ENCODE data around the gene CCL26.

- TF ChIP-seq PATZ1 (CRISPR knock-in tag; IDR thresholded peaks at IDR 0.05; ENCODE audit: borderline replicate concordance), result no peak
- TF ChIP-seq TCF4 (CRISPR knock-in tag; IDR thresholded peaks at IDR 0.05; ENCODE audit: borderline replicate concordance), result no peak
- no peak for TF ChIP-seq CSRNP3 (CRISPR knock-in tag; IDR thresholded peaks at IDR 0.05)
- TF ChIP-seq ESRRG (CRISPR knock-in tag; IDR thresholded peaks at IDR 0.05), result no peak
- no peak for TF ChIP-seq ZNF70 (CRISPR knock-in tag; IDR thresholded peaks at IDR 0.05)
- no peak for TF ChIP-seq CREB5 (CRISPR knock-in tag; IDR thresholded peaks at IDR 0.05; ENCODE audit: low read depth)
Measured at GRCh38 chr7:75732764-75733630, 39.0 kb downstream of the CCL26 start.

Data from SK-N-SH treated with all-trans-retinoic acid at 6 μM for 48 hours (cell line).